Neuronal stem cell (in vitro differentiated cells): ENCODE results near the gene SLC16A3.
"Not testable (repeated sequence)": the region's sequence is repeated elsewhere in the genome, so short reads cannot be mapped to it uniquely, and the experiment has no call there.

Experiments used
- DNase-seq: peaks from one replicate; pipeline ENCODE4 v3.0.0-alpha.2; 2013; ENCODE audit warnings: low spot score
- H2AFZ ChIP-seq: one replicate; pipeline ENCODE4 v1.6.1; 2013; ENCODE audit warnings: mild to moderate bottlenecking, low read length, inconsistent platforms
- H2AK5ac ChIP-seq: 2 replicates; pipeline ENCODE4 v1.6.1; 2013; ENCODE audit warnings: low read depth, mild to moderate bottlenecking, inconsistent platforms, low read length, moderate library complexity, mixed read lengths
- H2BK120ac ChIP-seq: 2 replicates; pipeline ENCODE4 v1.6.1; 2013; ENCODE audit warnings: low read depth, mild to moderate bottlenecking, inconsistent platforms, low read length, moderate library complexity, mixed read lengths
- H2BK12ac ChIP-seq: one replicate; pipeline ENCODE4 v1.6.1; 2013; ENCODE audit warnings: low read length, inconsistent platforms
- H2BK15ac ChIP-seq: 2 replicates; pipeline ENCODE4 v1.6.1; 2013; ENCODE audit warnings: mild to moderate bottlenecking, low read length, inconsistent platforms, mixed read lengths
- H2BK5ac ChIP-seq: one replicate; pipeline ENCODE4 v1.6.1; 2013; ENCODE audit warnings: inconsistent platforms, mild to moderate bottlenecking, low read length, moderate library complexity
- H3K14ac ChIP-seq: one replicate; pipeline ENCODE4 v1.6.1; 2013; ENCODE audit warnings: low read length, inconsistent platforms
- H3K18ac ChIP-seq: 2 replicates; pipeline ENCODE4 v1.6.1; 2013; ENCODE audit warnings: low read length, inconsistent platforms
- H3K23ac ChIP-seq: 2 replicates; pipeline ENCODE4 v1.6.1; 2013; ENCODE audit warnings: low read depth, mild to moderate bottlenecking, mixed read lengths, low read length, inconsistent platforms; ENCODE audit not compliant: poor library complexity
- H3K27ac ChIP-seq: replicated peaks from 3 replicates; pipeline ENCODE4 v1.5.1; 2013; ENCODE audit warnings: low read length, inconsistent platforms
- H3K27me3 ChIP-seq, 3 experiments: 2 replicates each; pipeline ENCODE4 v1.6.1; 2013; ENCODE audit warnings: low read length in 3 of 3, mild to moderate bottlenecking in 2 of 3, inconsistent platforms in 1 of 3, low read depth in 1 of 3, mixed read lengths in 1 of 3, moderate library complexity in 1 of 3; ENCODE audit not compliant: control insufficient read depth in 3 of 3, insufficient read depth in 3 of 3
- H3K36me3 ChIP-seq, 2 donors: replicated peaks in 1 of 2; 2 replicates each; pipeline ENCODE4 v1.6.1; 2013; ENCODE audit warnings: low read length in 2 of 2; ENCODE audit not compliant: control insufficient read depth in 2 of 2, insufficient read depth in 2 of 2
- H3K4ac ChIP-seq: 2 replicates; pipeline ENCODE4 v1.6.1; 2013; ENCODE audit warnings: inconsistent platforms, mild to moderate bottlenecking, low read length, moderate library complexity
- H3K4me1 ChIP-seq, 2 donors: 1 replicate in 1 of 2; 2 replicates in 1 of 2; pipeline ENCODE4 v1.6.1; 2013; ENCODE audit warnings: low read length in 2 of 2, low read depth in 1 of 2; ENCODE audit not compliant: control insufficient read depth in 2 of 2, insufficient read depth in 1 of 2
- H3K4me2 ChIP-seq: one replicate; pipeline ENCODE4 v1.6.1; 2013; ENCODE audit warnings: mild to moderate bottlenecking, low read length, inconsistent platforms; ENCODE audit not compliant: insufficient read depth, poor library complexity, severe bottlenecking
- H3K4me3 ChIP-seq, 2 donors: 2 replicates each; pipeline ENCODE4 v1.5.1; 2013; ENCODE audit warnings: low read length in 2 of 2, mild to moderate bottlenecking in 2 of 2, inconsistent platforms in 1 of 2, moderate library complexity in 1 of 2
- H3K79me1 ChIP-seq: one replicate; pipeline ENCODE4 v1.6.1; 2013; ENCODE audit warnings: low read depth, mild to moderate bottlenecking, inconsistent platforms, low read length, moderate library complexity
- H3K9ac ChIP-seq: one replicate; pipeline ENCODE4 v1.6.1; 2013; ENCODE audit warnings: mild to moderate bottlenecking, low read depth, low read length, inconsistent platforms; ENCODE audit not compliant: poor library complexity
- H3K9me3 ChIP-seq, 2 donors: replicated peaks in 1 of 2; 2 replicates each; pipeline versions ENCODE3 to v1.6.1; 2013; ENCODE audit warnings: low read length in 2 of 2, mild to moderate bottlenecking in 2 of 2, inconsistent platforms in 1 of 2, low read depth in 1 of 2, mixed read lengths in 1 of 2, moderate library complexity in 1 of 2; ENCODE audit not compliant: control insufficient read depth in 2 of 2, insufficient read depth in 1 of 2
- H4K8ac ChIP-seq: one replicate; pipeline ENCODE4 v1.6.1; 2013; ENCODE audit warnings: low read depth, mild to moderate bottlenecking, inconsistent platforms, low read length, moderate library complexity
- H4K91ac ChIP-seq: one replicate; pipeline ENCODE4 v1.6.1; 2013; ENCODE audit warnings: low read length, low read depth, mild to moderate bottlenecking, inconsistent platforms; ENCODE audit not compliant: poor library complexity
- WGBS, 2 donors: extraction: QIAGEN DNeasy Blood & Tissue Kit; methylation state at CpG; one replicate each; pipeline ENCODE4 v1.1.7; 2013; ENCODE audit warnings: missing lambda C conversion rate in 2 of 2, mixed read lengths in 1 of 2; ENCODE audit not compliant: insufficient read length in 2 of 2, insufficient replicate concordance in 1 of 2; ENCODE audit errors: extremely low coverage in 2 of 2; 5-methylcytosine and 5-hydroxymethylcytosine counted together

SLC16A3 gene

GRCh38 chr17:82204831-82205719 lies 23.8 kb upstream of the SLC16A3 start:
- Histone ChIP-seq H2BK120ac (no peak overlapping the region), H2AK5ac (no peak overlapping the region), H2BK5ac (no peak overlapping the region), H3K27ac (no peak overlapping the region), H2BK12ac (no peak overlapping the region), H3K4me3 (no peak overlapping the region), H2AFZ (no peak overlapping the region), H2BK15ac (no peak overlapping the region), H3K9ac (peak overlapping the region; percentile 61), H3K4me2 (no peak overlapping the region), H3K18ac (no peak overlapping the region), H3K23ac (peak overlapping the region; percentile 90), H4K8ac (no peak overlapping the region), H4K91ac (no peak overlapping the region), H3K4me1 (peaks cover 0 to 3% of the 10 kb centered on the region in 2 donors), H3K4ac (no peak overlapping the region), H3K79me1 (peaks cover 9% of the 10 kb centered on the region), H3K14ac (no peak overlapping the region), H3K27me3 (no peaks in the 10 kb centered on the region), H3K36me3 (peaks cover 9 to 22% of the 10 kb centered on the region in 2 donors), H3K9me3 (no peaks in the 10 kb centered on the region)
- DNase-seq = no peak
- WGBS, 2 donors = no CpG with 5 or more reads among the region's 25 CpGs

DNA sequence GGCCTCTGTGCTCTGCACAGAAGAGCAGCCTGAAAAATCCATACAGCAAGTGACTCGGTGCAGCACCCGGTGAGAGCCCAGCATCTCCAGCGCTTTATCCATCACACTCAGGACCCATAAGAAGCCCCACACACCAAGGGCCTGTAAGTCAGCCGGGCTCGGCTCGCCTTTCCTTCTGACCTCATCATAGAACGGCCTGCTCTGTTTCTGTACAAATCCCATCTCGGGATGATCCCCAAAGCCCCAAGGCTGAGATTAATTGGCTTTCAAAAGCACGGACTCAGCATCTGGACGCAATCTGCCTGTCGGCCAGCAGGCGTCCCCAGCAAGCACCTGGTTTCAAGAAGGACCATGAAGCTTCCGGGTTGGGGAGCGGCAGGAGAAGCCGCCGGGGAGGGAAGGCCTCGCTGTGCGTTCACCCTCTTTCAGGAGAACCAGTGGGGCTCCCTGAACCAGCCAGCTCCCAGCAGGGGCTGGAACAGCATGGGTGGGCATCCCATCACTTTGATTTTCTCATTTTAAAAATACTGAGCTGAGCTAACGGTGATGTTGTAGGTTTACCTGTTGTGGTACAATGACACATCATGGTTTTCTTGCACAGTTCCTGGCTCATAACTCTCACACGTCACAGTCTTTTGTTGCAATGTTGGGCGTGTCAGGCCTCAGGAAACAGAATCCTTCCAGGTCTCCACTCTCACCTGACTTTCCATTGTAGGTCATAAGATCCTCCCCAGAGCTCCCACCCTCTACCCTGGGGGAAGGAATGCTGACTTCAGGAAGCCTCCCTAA lies 22.9 kb upstream of the SLC16A3 start:
- Histone ChIP-seq H3K9ac (no peak overlapping the region), H2BK5ac (no peak overlapping the region), H3K27ac (no peak overlapping the region), H3K79me1 (peaks cover 9% of the 10 kb centered on the region), H3K36me3 (peaks cover 5 to 17% of the 10 kb centered on the region in 2 donors), H3K23ac (peak overlapping the region; percentile 90), H3K4me1 (peaks cover 0 to 3% of the 10 kb centered on the region in 2 donors), H4K91ac (no peak overlapping the region), H2BK120ac (no peak overlapping the region), H3K4me3 (no peak overlapping the region), H2AK5ac (no peak overlapping the region), H3K18ac (no peak overlapping the region), H2BK15ac (no peak overlapping the region), H3K4me2 (no peak overlapping the region), H2AFZ (peak overlapping the region; percentile 81), H3K4ac (no peak overlapping the region), H3K27me3 (no peaks in the 10 kb centered on the region), H3K9me3 (no peaks in the 10 kb centered on the region), H3K14ac (no peak overlapping the region), H2BK12ac (no peak overlapping the region), H4K8ac (peak overlapping the region; percentile 48)
- DNase-seq = peak; percentile 60
- WGBS, 2 donors = no CpG with 5 or more reads among the region's 21 CpGs

GRCh38 chr17:82210655-82211054 lies 18.2 kb upstream of the SLC16A3 start:
- H3K36me3 ChIP-seq, DNase-seq, H4K8ac ChIP-seq, H2AK5ac ChIP-seq, H3K27ac ChIP-seq, H2BK5ac ChIP-seq, H2BK12ac ChIP-seq, H3K18ac ChIP-seq, H3K4me3 ChIP-seq, H3K9me3 ChIP-seq, H3K4ac ChIP-seq, H2BK120ac ChIP-seq, H3K23ac ChIP-seq, H2BK15ac ChIP-seq, H3K9ac ChIP-seq, H3K14ac ChIP-seq, H3K79me1 ChIP-seq, H4K91ac ChIP-seq, H3K4me1 ChIP-seq, H3K27me3 ChIP-seq, H3K4me2 ChIP-seq, H2AFZ ChIP-seq: not testable (repeated sequence)
- WGBS, 2 donors = no CpG with 5 or more reads among the region's 11 CpGs
